HG02571 (cell line): ENCODE measurements around the gene AP4E1.
"Not testable (repeated sequence)": the region's sequence is repeated elsewhere in the genome, so short reads cannot be mapped to it uniquely, and the experiment has no call there.

Source experiments
- ATAC-seq: cut with Tn5 transposase; IDR thresholded peaks from one replicate; pipeline ENCODE4 v1.9.1; 2021; ENCODE audit warnings: mild to moderate bottlenecking, moderate library complexity; ENCODE audit not compliant: unreplicated experiment

The AP4E1 gene

GRCh38 chr15:50888054-50888453 lies 20.4 kb upstream of the AP4E1 start:
- no peak for ATAC-seq

- ATAC-seq, result no peak
These were observed 18.9 kb upstream of the AP4E1 start for GRCh38 chr15:50889589-50889988.

- no peak for ATAC-seq
These were observed 17.7 kb upstream of the AP4E1 start for GRCh38 chr15:50890751-50891150.

DNA sequence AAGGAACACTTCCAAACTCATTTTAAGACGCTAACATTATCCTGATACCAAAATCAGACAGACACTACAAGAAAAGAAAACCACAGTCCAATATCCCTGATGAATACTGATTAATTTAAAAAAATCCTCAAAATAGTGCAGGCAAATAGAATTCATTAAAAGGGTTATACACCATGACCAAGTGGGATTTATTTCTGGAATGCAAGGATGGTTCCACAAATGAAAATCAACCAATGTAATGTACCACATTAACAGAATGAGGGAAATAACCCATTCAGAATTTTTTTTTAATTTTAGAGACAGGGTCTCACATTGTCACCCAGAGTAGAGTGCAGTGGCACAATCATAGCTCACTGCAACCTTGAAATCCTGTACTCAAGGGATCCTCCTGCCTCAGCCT lies 17.3 kb upstream of the AP4E1 start:
- no peak for ATAC-seq

- ATAC-seq, result no peak
These were observed 14.5 kb upstream of the AP4E1 start for GRCh38 chr15:50893976-50894375.

DNA sequence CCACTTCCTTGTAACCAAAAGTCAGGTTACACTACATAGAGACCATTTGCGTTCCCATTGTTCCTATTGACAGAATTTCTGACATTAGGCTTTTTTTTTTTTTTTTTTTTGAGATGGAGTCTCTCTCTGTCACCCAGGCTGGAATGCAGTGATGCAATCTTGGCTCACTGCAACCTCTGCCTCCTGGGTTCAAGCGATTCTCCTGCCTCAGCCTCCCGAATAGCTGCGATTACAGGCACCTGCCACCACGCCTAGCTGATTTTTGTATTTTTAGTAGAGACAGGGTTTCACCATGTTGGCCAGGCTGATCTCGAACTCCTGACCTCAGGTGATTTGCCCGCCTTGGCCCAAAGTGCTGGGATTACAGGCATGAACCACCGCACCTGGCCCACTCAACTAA lies 7.1 kb upstream of the AP4E1 start:
- ATAC-seq, result not testable (repeated sequence)

DNA sequence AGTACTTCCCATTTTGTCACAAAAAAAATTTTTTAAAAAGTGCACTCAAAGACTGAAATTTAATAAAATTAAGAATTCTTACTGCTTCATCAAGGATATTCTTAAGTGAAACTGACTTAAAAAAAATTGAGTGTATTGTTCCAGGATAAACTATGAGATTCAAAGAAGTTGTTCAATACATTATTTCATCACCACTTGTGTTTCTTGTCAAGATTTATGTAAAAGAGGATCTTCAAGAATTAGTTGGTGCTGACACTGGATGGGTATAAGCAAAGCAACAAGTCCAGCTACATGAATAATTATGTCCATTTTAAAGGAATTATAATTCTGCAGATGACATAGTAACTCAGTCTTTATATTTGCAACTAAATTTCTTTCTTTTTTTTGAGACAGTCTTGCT lies 4.3 kb upstream of the AP4E1 start:
- no peak for ATAC-seq

- no peak for ATAC-seq
These were observed 3.4 kb upstream of the AP4E1 start for GRCh38 chr15:50905055-50905454.

DNA sequence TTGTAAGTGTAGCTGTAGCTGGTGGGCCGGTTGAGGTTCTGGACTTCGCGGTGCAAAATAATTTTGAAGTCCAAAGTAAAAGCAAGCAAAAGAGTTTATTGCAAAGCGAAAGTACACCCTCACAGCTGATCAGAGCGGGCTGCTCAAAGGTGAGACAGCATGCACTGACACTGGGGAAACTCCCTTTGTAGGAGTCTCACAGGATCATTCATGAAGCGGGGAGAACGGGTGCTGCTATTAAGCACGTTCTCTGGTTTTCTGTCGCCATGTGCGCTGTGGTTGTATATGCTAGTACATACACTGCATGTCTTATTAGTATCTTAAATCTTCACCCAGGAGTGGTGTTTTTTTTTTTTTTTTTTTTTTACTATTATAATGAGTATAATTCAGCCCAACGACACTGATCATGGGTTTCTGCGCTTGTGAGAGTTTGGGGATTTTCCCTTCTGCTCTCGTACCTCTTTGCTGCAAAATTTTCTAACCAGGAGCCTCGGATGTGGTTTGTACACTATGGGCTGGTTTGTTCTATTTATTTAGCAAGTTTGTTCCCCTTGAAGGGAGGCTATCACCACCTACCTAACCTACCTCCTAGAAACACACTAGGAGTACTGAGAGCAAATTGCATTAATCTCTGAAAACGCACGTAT lies 1.4 kb upstream of the AP4E1 start:
- ATAC-seq, result peak; percentile 48

DNA sequence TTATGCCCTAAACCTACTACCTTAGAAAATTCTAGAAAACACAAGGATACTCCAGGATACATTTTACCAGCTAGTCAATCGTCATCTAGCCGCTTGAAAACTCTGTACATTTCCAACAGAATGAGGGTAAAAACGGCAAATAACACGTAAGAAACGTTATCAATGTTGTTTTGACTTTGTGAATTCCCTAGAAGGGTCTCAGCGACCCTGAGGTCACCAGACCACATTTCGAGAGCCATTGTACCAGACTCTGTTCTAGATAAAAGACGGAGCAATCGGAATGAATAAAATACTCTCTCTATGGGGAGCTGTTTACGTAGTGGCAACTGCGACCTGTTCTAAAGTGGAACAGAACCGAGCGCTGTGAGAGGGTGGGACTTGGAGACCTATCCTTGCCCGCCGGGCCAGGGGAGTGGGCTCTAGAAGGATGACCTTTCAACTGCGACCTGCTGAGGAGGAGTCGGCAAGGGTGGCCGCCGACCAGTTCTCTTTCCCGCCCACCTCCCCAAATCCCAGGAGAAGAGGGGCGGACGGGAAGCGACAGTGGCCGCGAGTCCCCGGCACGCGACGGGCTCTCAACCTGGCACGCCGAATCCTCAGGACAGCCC lies 778 bp upstream of the AP4E1 start:
- ATAC-seq, result peak; percentile 25

DNA sequence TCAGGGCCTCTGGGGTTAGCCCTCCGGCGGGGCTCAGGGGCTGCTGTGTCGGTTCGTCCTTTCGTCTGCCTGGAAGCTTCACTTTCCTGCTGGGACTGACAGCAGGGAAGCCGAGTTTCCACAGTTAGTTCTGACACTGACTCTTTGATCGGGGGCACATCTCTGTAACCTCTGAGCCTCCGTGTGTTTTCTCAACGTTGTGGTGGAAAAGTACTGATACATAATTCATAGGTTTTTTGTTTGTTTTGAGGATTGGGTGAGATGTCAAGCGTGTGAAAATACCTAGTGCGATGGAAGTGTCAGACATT lies 481 bp downstream of the AP4E1 start:
- no peak for ATAC-seq

DNA sequence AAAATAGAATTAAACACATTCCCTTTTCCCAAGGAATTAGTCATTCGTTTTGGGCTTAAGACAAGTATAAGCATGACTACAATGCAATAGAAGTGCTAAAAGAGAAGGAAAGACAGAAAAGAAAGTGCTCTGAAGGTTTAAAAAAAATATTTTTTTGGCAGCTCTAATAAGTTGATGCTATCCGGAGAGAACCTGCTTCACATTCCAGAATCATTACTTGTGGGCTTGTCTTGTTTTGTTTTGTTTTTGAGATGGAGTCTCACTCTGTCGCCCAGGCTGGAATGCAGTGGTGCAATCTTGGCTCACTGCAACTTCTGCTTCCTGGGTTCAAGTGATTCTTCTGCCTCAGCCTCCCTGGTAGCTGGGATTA lies 1.9 kb downstream of the AP4E1 start:
- not testable (repeated sequence) for ATAC-seq

- ATAC-seq, result no peak
These were observed 2.5 kb downstream of the AP4E1 start for GRCh38 chr15:50911001-50911400.

GRCh38 chr15:50911621-50912020 lies 3.1 kb downstream of the AP4E1 start:
- no peak for ATAC-seq

DNA sequence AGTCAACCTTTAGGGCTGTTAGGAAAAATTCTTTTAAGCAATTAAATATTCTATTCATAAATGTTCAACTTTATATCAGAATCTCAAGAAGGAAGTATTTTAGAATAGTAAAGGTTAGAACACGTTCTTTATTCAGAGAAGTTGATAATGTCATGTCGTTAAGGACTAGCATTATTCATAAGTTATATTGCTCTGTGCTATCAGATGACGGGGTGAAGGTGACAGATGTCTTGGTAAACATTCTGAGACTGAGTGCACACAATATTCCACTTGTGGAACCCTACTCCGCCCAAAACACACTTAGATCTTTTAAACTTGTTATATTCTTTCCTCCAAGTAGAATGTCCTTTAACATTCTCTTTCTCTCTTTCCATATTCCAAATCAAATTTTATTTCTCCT lies 7.9 kb downstream of the AP4E1 start:
- no peak for ATAC-seq

DNA sequence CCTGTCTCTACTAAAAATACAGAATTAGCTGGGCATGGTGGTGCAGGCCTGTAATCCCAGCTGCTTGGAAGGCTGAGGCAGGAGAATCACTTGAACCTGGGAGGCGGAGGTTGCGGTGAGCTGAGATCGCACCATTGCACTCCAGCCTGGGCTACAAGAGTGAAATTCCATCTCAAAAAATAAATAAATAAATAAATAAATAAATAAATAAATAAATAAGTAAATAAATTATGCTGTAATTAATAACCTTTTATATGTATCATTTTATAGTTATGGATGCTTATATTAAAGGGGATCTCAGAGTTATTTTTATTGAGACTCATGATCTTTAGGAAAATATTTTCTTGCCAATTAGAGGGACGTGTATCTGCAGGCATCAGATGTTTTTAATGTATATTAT lies 10.9 kb downstream of the AP4E1 start:
- ATAC-seq, result not testable (repeated sequence)

DNA sequence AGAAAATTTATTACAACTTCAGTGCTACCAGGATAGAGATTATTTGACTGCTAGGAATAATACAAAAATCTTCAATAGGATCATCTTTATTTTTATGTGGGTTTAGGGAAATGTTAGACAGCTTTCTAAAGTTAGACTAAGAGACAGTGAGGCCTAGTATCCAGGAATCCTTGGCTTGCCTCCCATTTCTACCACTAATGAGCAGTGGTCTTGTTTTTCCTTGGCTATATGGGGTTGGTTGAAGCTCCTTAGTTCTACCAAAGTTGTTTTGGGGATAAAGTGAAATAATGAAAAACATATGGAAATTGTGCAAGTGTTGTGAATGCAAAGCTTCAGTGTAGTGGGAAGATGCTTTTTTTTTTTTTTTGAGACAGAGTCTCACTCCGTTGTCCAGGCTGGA lies 16.8 kb downstream of the AP4E1 start:
- ATAC-seq, result no peak

- no peak for ATAC-seq
These were observed 20.6 kb downstream of the AP4E1 start for GRCh38 chr15:50929062-50929461.

- ATAC-seq, result no peak
These were observed 22.3 kb downstream of the AP4E1 start for GRCh38 chr15:50930792-50931191.

DNA sequence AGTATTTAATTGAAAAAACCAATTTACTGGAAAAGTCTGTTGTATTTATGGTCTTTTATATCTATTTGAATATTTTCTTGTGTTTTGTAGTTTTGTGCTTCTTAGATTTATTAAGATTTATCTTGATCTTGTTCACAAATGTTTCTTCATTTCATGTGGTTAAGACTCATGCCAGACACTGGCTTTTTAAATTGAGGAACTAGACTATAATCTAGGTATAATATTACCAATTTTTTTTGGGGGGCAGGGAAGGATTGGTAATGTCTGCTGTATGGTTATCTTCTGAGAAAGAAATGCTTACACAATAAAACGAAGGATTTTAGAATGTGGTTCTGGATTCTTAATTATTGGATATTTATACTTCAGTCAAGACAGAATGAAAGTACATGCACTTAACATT lies 24.9 kb downstream of the AP4E1 start:
- no peak for ATAC-seq

- no peak for ATAC-seq
These were observed 30.0 kb downstream of the AP4E1 start for GRCh38 chr15:50938525-50938924.

GRCh38 chr15:50939911-50940310 lies 31.4 kb downstream of the AP4E1 start:
- ATAC-seq, result no peak

- no peak for ATAC-seq
These were observed 32.0 kb downstream of the AP4E1 start for GRCh38 chr15:50940506-50940905.
